Peyer's patch (tissue), 4 donors: ENCODE results near the gene CCNJL. TPM values are rescaled to one million over a fixed set of nuclear protein-coding genes. Genes with fewer than 3 reads are reported as not detected.

ENCODE experiments used
- DNase-seq, 3 donors: peaks; one replicate each; pipeline ENCODE4 v3.0.0-alpha.2; 2017 to 2019
- H3K27ac ChIP-seq, 4 donors: fragments of 200-600 bp; sonication (generic); one replicate each; pipeline ENCODE4 v1.5.1; 2016 to 2019
- H3K27me3 ChIP-seq, 2 donors: fragments of 200-600 bp; sonication (generic); one replicate each; pipeline ENCODE4 v1.5.1; 2019
- H3K36me3 ChIP-seq, 3 donors: fragments of 200-600 bp; sonication (generic); one replicate each; pipeline ENCODE4 v1.5.1; 2016 to 2019
- H3K4me1 ChIP-seq, 4 donors: fragments of 200-600 bp; sonication (generic); one replicate each; pipeline ENCODE4 v1.5.1; 2016 to 2019
- H3K4me3 ChIP-seq, 4 donors: fragments of 200-600 bp; sonication (generic); 1 replicate in 3 of 4; 2 replicates in 1 of 4; pipeline ENCODE4 v1.5.1; 2016 to 2019; ENCODE audit warnings: mild to moderate bottlenecking in 1 of 4
- H3K9me3 ChIP-seq, 4 donors: fragments of 200-600 bp; sonication (generic); one replicate each; pipeline ENCODE4 v1.5.1; 2016 to 2019; ENCODE audit warnings: mild to moderate bottlenecking in 1 of 4
- CTCF ChIP-seq, 6 experiments: fragments of 450-650 bp in 4 of 6; fragments of 200-600 bp in 2 of 6; sonication (generic) in 1 of 6; IDR thresholded peaks; one replicate each; pipeline ENCODE4 v1.5.1; 2017 to 2019; ENCODE audit warnings: antibody characterized with exemption in 6 of 6, mild to moderate bottlenecking in 3 of 6, moderate library complexity in 1 of 6
- POLR2A ChIP-seq, 2 donors: fragments of 450-650 bp; IDR thresholded peaks; one replicate each; pipeline ENCODE4 v1.5.1; 2017; ENCODE audit warnings: antibody characterized with exemption in 2 of 2, mild to moderate bottlenecking in 2 of 2, moderate library complexity in 2 of 2
- total RNA-seq, 4 donors: library from RNA; depleted of rRNA; stranded (reverse); fragments of >200 nt; gene quantifications; one replicate each; pipeline ENCODE4 v1.1.0, GENCODE V29; 2016

Gene CCNJL
- total RNA-seq = 10 to 100 TPM in 3 of 4 donors, 1 to 10 TPM in 1; 6.9 to 15.1 (median 12.6) TPM

GRCh38 chr5:160312134-160312959 is at the start of gene CCNJL:
TSS of gene CCNJL (minus strand) at chr5:160312564. CDS start at chr5:160311923, 641 bp downstream.
- Histone ChIP-seq H3K4me1 (peaks cover 0 to 5% (median 2%) of the 10 kb centered on the region in 4 donors), H3K27me3 (no peaks in the 10 kb centered on the region), H3K36me3 (no peaks in the 10 kb centered on the region), H3K9me3 (no peaks in the 10 kb centered on the region), H3K4me3 (peak within 1 kb of the TSS; percentile 42 to 81 (median 60)), H3K27ac (peak within 1 kb of the TSS; percentile 27 to 70 (median 45))
- TF ChIP-seq POLR2A (IDR thresholded peaks at IDR 0.05) = peak in 1 of 2 donors; percentile 21
- no peak for TF ChIP-seq CTCF (IDR thresholded peaks at IDR 0.05)
- DNase-seq = peak in 2 of 3 donors; percentile 57 to 65

- TF ChIP-seq CTCF (IDR thresholded peaks at IDR 0.05) = no peak
- peaks cover 0 to 23% (median 0%) of the 10 kb centered on the region in 4 donors for H3K4me1 ChIP-seq
- H3K27ac ChIP-seq = peak overlapping the region in 1 of 4 donors; percentile 70
- no peaks in the 10 kb centered on the region for H3K27me3 ChIP-seq
- H3K9me3 ChIP-seq = no peaks in the 10 kb centered on the region
- DNase-seq = no peak
- no peaks in the 10 kb centered on the region for H3K36me3 ChIP-seq
- no peak overlapping the region for H3K4me3 ChIP-seq
Observed at GRCh38 chr5:160361624-160362228, 49.4 kb upstream of the CCNJL start.

GRCh38 chr5:160360310-160360709 is 47.9 kb upstream of the CCNJL start:
- H3K36me3 ChIP-seq = no peaks in the 10 kb centered on the region
- no peak overlapping the region for H3K4me3 ChIP-seq
- no peaks in the 10 kb centered on the region for H3K27me3 ChIP-seq
- H3K9me3 ChIP-seq = no peaks in the 10 kb centered on the region
- peaks cover 0 to 27% (median 0%) of the 10 kb centered on the region in 4 donors for H3K4me1 ChIP-seq
- H3K27ac ChIP-seq = no peak overlapping the region
- no peak for DNase-seq
- no peak for TF ChIP-seq CTCF (IDR thresholded peaks at IDR 0.05)
- no peak for TF ChIP-seq POLR2A (IDR thresholded peaks at IDR 0.05)

- H3K27ac ChIP-seq = no peak overlapping the region
- no peak for DNase-seq
Observed at GRCh38 chr5:160359816-160360215, 47.5 kb upstream of the CCNJL start.

GRCh38 chr5:160359242-160359641 is 46.9 kb upstream of the CCNJL start:
- H3K27me3 ChIP-seq = no peaks in the 10 kb centered on the region
- H3K27ac ChIP-seq = no peak overlapping the region
- no peaks in the 10 kb centered on the region for H3K9me3 ChIP-seq
- DNase-seq = no peak
- H3K4me3 ChIP-seq = no peak overlapping the region
- TF ChIP-seq POLR2A (IDR thresholded peaks at IDR 0.05) (no peak), CTCF (IDR thresholded peaks at IDR 0.05) (no peak)
- no peaks in the 10 kb centered on the region for H3K36me3 ChIP-seq
- peaks cover 0 to 27% (median 0%) of the 10 kb centered on the region in 4 donors for H3K4me1 ChIP-seq

More at GRCh38 chr5:160359816-160360215, 47.5 kb upstream of the CCNJL start:
- TF ChIP-seq CTCF (IDR thresholded peaks at IDR 0.05) = no peak
- no peak for TF ChIP-seq POLR2A (IDR thresholded peaks at IDR 0.05)
- Histone ChIP-seq H3K4me3 (no peak overlapping the region), H3K4me1 (peaks cover 0 to 27% (median 0%) of the 10 kb centered on the region in 4 donors), H3K9me3 (no peaks in the 10 kb centered on the region), H3K27me3 (no peaks in the 10 kb centered on the region), H3K36me3 (no peaks in the 10 kb centered on the region)
